K562 (cell line): ENCODE results near the gene ZNF609. TPM values are rescaled to one million over a fixed set of nuclear protein-coding genes. Genes with fewer than 3 reads are reported as not detected.

Experiments
- ARID1B ChIP-seq: fragments of 450-650 bp; IDR thresholded peaks from 2 replicates; pipeline ENCODE4 v1.6.1; 2016; ENCODE audit warnings: antibody characterized with exemption, mild to moderate bottlenecking, inconsistent platforms
- CBX1 ChIP-seq: sonication (generic); IDR thresholded peaks from 2 replicates; pipeline ENCODE4 v1.6.1; 2016; ENCODE audit warnings: antibody characterized with exemption, low read depth, mild to moderate bottlenecking
- CHD2 ChIP-seq: IDR thresholded peaks from 2 replicates; pipeline ENCODE4 v1.6.1; 2011; ENCODE audit warnings: low read depth, low read length
- E2F3 ChIP-seq: fragments of 250-450 bp; sonication (Bioruptor Pico); IDR thresholded peaks from 2 replicates; pipeline ENCODE4 v1.4.0; 2020; ENCODE audit warnings: mild to moderate bottlenecking
- HDAC2 ChIP-seq: fragments of 450-650 bp; IDR thresholded peaks from 2 replicates; pipeline ENCODE4 v1.6.1; 2016; ENCODE audit warnings: mild to moderate bottlenecking
- SMC3 ChIP-seq: conservative IDR thresholded peaks from 2 replicates; pipeline ENCODE4 v1.6.1; 2011; ENCODE audit warnings: low read depth, low read length, improper control_type of control experiment; ENCODE audit not compliant: insufficient read depth
- SOX6 ChIP-seq: fragments of 450-650 bp; IDR thresholded peaks from 2 replicates; pipeline ENCODE4 v1.6.1; 2014; ENCODE audit warnings: mild to moderate bottlenecking
- TEAD4 ChIP-seq, 2 experiments: sonication (generic) in 1 of 2; formaldehyde crosslinking in 1 of 2; IDR thresholded peaks; 2 replicates each; pipeline versions ENCODE4 v1.6.1 to v1.8.0; 2012 to 2022; ENCODE audit warnings: borderline replicate concordance in 1 of 2, inconsistent platforms in 1 of 2, low read length in 1 of 2, mild to moderate bottlenecking in 1 of 2, missing genetic modification reagents in 1 of 2
- ZNF512 ChIP-seq: IDR thresholded peaks from 2 replicates; pipeline ENCODE4 v1.6.1; 2016; ENCODE audit warnings: missing genetic modification characterization, missing compliant biosample characterization
- ZNF785 ChIP-seq: fragments of 250-450 bp; sonication (Bioruptor Pico); IDR thresholded peaks from 2 replicates; pipeline ENCODE4 v1.4.0; 2020; ENCODE audit warnings: mild to moderate bottlenecking
- polyA plus RNA-seq, 8 experiments: library from polyadenylated mRNA; depleted of rRNA in 4 of 8; stranded (reverse) in 5 of 8; unstranded in 3 of 8; fragments of >200 nt; fragmentation: Nextera tagmentation in 2 of 8; fragmentation: Illumina TruSeq in 1 of 8; extraction: Ambion mirVana in 2 of 8; extraction: Trizol in 1 of 8; gene quantifications; 2 replicates each; pipeline versions ENCODE4 v1.2.1 to v1.2.3, GENCODE V29; 2011 to 2014; ENCODE audit warnings: inconsistent platforms in 1 of 8, missing spikeins in 1 of 8
- total RNA-seq, 7 experiments: library from RNA; depleted of rRNA in 6 of 7; stranded (reverse); fragments of >200 nt in 6 of 7; fragmentation: Illumina TruSeq in 2 of 7; extraction: Trizol in 2 of 7; gene quantifications; 2 replicates each; pipeline versions ENCODE4 v1.2.1 to v1.2.3, GENCODE V29; 2011 to 2021; ENCODE audit warnings: low replicate concordance in 1 of 7
- TF ChIP-seq, protein P1 (sequence below): fragments of 200-800 bp; sonication (Bioruptor generic); IDR thresholded peaks from 2 replicates; pipeline ENCODE4 v1.6.1; 2016; ENCODE audit warnings: missing genetic modification characterization, missing compliant biosample characterization

ZNF609 gene
- total and polyA plus RNA-seq, 9 of the 15 experiments (the other 6 are each of a cell fraction or from before 2014, with no cell fraction given) = 3.0 to 38.7 (median 17.8) TPM

- peak; percentile 88 for TF ChIP-seq TEAD4 (IDR thresholded peaks at IDR 0.05; ENCODE audit: low read length)
- TF ChIP-seq TEAD4 (CRISPR knock-in tag; IDR thresholded peaks at IDR 0.05; ENCODE audit: borderline replicate concordance) = no peak
- TF ChIP-seq, protein P1, sequence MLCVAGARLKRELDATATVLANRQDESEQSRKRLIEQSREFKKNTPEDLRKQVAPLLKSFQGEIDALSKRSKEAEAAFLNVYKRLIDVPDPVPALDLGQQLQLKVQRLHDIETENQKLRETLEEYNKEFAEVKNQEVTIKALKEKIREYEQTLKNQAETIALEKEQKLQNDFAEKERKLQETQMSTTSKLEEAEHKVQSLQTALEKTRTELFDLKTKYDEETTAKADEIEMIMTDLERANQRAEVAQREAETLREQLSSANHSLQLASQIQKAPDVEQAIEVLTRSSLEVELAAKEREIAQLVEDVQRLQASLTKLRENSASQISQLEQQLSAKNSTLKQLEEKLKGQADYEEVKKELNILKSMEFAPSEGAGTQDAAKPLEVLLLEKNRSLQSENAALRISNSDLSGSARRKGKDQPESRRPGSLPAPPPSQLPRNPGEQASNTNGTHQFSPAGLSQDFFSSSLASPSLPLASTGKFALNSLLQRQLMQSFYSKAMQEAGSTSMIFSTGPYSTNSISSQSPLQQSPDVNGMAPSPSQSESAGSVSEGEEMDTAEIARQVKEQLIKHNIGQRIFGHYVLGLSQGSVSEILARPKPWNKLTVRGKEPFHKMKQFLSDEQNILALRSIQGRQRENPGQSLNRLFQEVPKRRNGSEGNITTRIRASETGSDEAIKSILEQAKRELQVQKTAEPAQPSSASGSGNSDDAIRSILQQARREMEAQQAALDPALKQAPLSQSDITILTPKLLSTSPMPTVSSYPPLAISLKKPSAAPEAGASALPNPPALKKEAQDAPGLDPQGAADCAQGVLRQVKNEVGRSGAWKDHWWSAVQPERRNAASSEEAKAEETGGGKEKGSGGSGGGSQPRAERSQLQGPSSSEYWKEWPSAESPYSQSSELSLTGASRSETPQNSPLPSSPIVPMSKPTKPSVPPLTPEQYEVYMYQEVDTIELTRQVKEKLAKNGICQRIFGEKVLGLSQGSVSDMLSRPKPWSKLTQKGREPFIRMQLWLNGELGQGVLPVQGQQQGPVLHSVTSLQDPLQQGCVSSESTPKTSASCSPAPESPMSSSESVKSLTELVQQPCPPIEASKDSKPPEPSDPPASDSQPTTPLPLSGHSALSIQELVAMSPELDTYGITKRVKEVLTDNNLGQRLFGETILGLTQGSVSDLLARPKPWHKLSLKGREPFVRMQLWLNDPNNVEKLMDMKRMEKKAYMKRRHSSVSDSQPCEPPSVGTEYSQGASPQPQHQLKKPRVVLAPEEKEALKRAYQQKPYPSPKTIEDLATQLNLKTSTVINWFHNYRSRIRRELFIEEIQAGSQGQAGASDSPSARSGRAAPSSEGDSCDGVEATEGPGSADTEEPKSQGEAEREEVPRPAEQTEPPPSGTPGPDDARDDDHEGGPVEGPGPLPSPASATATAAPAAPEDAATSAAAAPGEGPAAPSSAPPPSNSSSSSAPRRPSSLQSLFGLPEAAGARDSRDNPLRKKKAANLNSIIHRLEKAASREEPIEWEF (CRISPR knock-in tag) = no peak
- no peak for TF ChIP-seq ZNF512 (tag)
- TF ChIP-seq ARID1B = peak; percentile 94
- TF ChIP-seq E2F3 (CRISPR knock-in tag) = no peak
- TF ChIP-seq SOX6 = peak; percentile 98
- TF ChIP-seq CHD2 = no peak
- no peak for TF ChIP-seq CBX1
- no peak for TF ChIP-seq SMC3
- TF ChIP-seq HDAC2 = peak; percentile 45; the same call in 1 of the 2 replicates
- no peak for TF ChIP-seq ZNF785 (CRISPR knock-in tag)
Observed at GRCh38 chr15:64461721-64462162, 1.4 kb downstream of the ZNF609 start (continued).
